HL-60 (cell line): Measurements from ENCODE around the gene ABCC1.

Source experiments
- GABPA ChIP-seq: IDR thresholded peaks from 2 replicates; pipeline ENCODE4 v1.6.1; 2012; ENCODE audit warnings: low read depth
- POLR2AphosphoS5 ChIP-seq: IDR thresholded peaks from 2 replicates; pipeline ENCODE4 v1.6.1; 2012; ENCODE audit warnings: low read depth
- SPI1 ChIP-seq: IDR thresholded peaks from 2 replicates; pipeline ENCODE4 v1.6.1; 2012; ENCODE audit warnings: low read depth, mild to moderate bottlenecking, borderline replicate concordance
- TF ChIP-seq, protein P1 (sequence below): IDR thresholded peaks from one replicate; pipeline ENCODE4 v1.5.1; 2011; ENCODE audit warnings: low read length, control low read depth, inconsistent platforms; ENCODE audit not compliant: insufficient read depth
- TF ChIP-seq, protein P2 (sequence below): IDR thresholded peaks from 2 replicates; pipeline ENCODE4 v1.6.1; 2012; ENCODE audit warnings: low read depth; ENCODE audit not compliant: insufficient replicate concordance

- TF ChIP-seq, protein P1, sequence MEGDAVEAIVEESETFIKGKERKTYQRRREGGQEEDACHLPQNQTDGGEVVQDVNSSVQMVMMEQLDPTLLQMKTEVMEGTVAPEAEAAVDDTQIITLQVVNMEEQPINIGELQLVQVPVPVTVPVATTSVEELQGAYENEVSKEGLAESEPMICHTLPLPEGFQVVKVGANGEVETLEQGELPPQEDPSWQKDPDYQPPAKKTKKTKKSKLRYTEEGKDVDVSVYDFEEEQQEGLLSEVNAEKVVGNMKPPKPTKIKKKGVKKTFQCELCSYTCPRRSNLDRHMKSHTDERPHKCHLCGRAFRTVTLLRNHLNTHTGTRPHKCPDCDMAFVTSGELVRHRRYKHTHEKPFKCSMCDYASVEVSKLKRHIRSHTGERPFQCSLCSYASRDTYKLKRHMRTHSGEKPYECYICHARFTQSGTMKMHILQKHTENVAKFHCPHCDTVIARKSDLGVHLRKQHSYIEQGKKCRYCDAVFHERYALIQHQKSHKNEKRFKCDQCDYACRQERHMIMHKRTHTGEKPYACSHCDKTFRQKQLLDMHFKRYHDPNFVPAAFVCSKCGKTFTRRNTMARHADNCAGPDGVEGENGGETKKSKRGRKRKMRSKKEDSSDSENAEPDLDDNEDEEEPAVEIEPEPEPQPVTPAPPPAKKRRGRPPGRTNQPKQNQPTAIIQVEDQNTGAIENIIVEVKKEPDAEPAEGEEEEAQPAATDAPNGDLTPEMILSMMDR: no peak
- TF ChIP-seq POLR2AphosphoS5 (no peak), GABPA (no peak), SPI1 (no peak)
- TF ChIP-seq, protein P2, sequence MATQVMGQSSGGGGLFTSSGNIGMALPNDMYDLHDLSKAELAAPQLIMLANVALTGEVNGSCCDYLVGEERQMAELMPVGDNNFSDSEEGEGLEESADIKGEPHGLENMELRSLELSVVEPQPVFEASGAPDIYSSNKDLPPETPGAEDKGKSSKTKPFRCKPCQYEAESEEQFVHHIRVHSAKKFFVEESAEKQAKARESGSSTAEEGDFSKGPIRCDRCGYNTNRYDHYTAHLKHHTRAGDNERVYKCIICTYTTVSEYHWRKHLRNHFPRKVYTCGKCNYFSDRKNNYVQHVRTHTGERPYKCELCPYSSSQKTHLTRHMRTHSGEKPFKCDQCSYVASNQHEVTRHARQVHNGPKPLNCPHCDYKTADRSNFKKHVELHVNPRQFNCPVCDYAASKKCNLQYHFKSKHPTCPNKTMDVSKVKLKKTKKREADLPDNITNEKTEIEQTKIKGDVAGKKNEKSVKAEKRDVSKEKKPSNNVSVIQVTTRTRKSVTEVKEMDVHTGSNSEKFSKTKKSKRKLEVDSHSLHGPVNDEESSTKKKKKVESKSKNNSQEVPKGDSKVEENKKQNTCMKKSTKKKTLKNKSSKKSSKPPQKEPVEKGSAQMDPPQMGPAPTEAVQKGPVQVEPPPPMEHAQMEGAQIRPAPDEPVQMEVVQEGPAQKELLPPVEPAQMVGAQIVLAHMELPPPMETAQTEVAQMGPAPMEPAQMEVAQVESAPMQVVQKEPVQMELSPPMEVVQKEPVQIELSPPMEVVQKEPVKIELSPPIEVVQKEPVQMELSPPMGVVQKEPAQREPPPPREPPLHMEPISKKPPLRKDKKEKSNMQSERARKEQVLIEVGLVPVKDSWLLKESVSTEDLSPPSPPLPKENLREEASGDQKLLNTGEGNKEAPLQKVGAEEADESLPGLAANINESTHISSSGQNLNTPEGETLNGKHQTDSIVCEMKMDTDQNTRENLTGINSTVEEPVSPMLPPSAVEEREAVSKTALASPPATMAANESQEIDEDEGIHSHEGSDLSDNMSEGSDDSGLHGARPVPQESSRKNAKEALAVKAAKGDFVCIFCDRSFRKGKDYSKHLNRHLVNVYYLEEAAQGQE: no peak
Observed at GRCh38 chr16:16101585-16101984, 152.2 kb downstream of the ABCC1 start.
